ENCODE measurements around the gene XPR1.

XPR1 gene

GRCh38 chr1:180928331-180929230, 296.8 kb downstream of the XPR1 start:
- peaks cover 0 to 17% (median 16%) of the 10 kb centered on the region in 5 donors for H3K36me3 ChIP-seq (ENCODE audit: control insufficient read depth in 5 of 5, insufficient read depth in 5 of 5, low read length in 5 of 5)
- no peak overlapping the region for H3K27ac ChIP-seq (ENCODE audit: low read depth, low read length)
- H3K4me1 ChIP-seq (ENCODE audit: control insufficient read depth in 5 of 5, insufficient read depth in 5 of 5, low read length in 5 of 5), result peaks cover 12 to 55% (median 51%) of the 10 kb centered on the region in 5 donors
- H3K4me3 ChIP-seq (ENCODE audit: low read depth in 1 of 5, low read length in 5 of 5), result no peak overlapping the region
- H3K9me3 ChIP-seq (ENCODE audit: control insufficient read depth in 5 of 5, low read length in 5 of 5), result no peaks in the 10 kb centered on the region
- H3K9ac ChIP-seq (ENCODE audit: low read length in 5 of 5), result no peak overlapping the region
- no peaks in the 10 kb centered on the region for H3K27me3 ChIP-seq (ENCODE audit: control insufficient read depth in 5 of 5, insufficient read depth in 4 of 5, low read length in 5 of 5)

DNA sequence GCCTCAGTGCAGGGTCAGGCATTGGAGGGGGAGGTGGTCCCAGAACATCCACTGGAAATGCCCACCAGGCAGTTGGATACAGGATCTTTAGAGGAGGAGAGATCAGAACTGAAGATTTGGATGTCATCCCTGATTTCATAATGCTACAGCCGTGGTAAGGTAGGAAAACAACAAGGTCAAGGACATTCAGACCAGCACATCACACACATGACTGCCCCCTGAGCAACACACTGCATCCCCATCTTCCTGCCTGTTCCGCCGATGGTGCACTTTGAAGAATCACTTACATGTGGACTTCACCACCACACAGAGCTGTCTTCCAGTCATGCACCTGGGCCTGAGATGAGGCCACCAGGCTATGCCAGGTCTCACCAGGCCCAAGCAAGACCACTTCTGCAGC, 297.6 kb downstream of the XPR1 start:
- H3K27me3 ChIP-seq (ENCODE audit: control insufficient read depth in 5 of 5, insufficient read depth in 4 of 5, low read length in 5 of 5), result no peaks in the 10 kb centered on the region
- no peak overlapping the region for H3K9ac ChIP-seq (ENCODE audit: low read length in 5 of 5)
- H3K9me3 ChIP-seq (ENCODE audit: control insufficient read depth in 5 of 5, low read length in 5 of 5), result no peaks in the 10 kb centered on the region
- H3K4me1 ChIP-seq (ENCODE audit: control insufficient read depth in 5 of 5, insufficient read depth in 5 of 5, low read length in 5 of 5), result peaks cover 12 to 49% (median 48%) of the 10 kb centered on the region in 5 donors
- no peak overlapping the region for H3K4me3 ChIP-seq (ENCODE audit: low read depth in 1 of 5, low read length in 5 of 5)
- H3K36me3 ChIP-seq (ENCODE audit: control insufficient read depth in 5 of 5, insufficient read depth in 5 of 5, low read length in 5 of 5), result peaks cover 0 to 17% (median 16%) of the 10 kb centered on the region in 5 donors
- no peak overlapping the region for H3K27ac ChIP-seq (ENCODE audit: low read depth, low read length)

DNA sequence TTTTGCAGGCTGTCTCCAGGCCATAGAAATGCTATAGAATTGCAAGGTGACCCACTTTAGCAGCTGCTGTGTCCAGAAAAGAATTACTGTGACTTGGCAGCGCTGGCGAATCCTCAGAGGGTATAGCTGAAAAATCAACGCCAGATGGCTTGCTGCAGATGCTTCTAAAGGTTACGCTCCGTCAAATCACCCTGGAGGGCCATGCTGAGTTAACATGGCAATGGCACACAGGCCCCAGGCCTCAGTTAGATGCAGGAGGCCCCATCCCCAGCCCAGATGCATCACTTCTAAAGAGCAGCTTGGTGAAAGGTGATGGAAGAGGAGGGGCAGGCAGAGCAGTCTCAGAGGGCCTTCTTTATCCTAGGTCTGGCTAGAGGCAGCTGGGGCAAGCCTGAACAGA, 298.9 kb downstream of the XPR1 start:
- peaks cover 8 to 42% (median 39%) of the 10 kb centered on the region in 5 donors for H3K4me1 ChIP-seq (ENCODE audit: control insufficient read depth in 5 of 5, insufficient read depth in 5 of 5, low read length in 5 of 5)
- H3K9me3 ChIP-seq (ENCODE audit: control insufficient read depth in 5 of 5, low read length in 5 of 5), result no peaks in the 10 kb centered on the region
- no peak overlapping the region for H3K9ac ChIP-seq (ENCODE audit: low read length in 5 of 5)
- no peaks in the 10 kb centered on the region for H3K27me3 ChIP-seq (ENCODE audit: control insufficient read depth in 5 of 5, insufficient read depth in 4 of 5, low read length in 5 of 5)
- H3K27ac ChIP-seq (ENCODE audit: low read depth, low read length), result no peak overlapping the region
- no peak overlapping the region for H3K4me3 ChIP-seq (ENCODE audit: low read depth in 1 of 5, low read length in 5 of 5)
- H3K36me3 ChIP-seq (ENCODE audit: control insufficient read depth in 5 of 5, insufficient read depth in 5 of 5, low read length in 5 of 5), result peaks cover 0 to 30% (median 19%) of the 10 kb centered on the region in 5 donors

- peak overlapping the region; percentile 23 for H3K27ac ChIP-seq (ENCODE audit: low read depth, low read length)
- no peak overlapping the region for H3K9ac ChIP-seq (ENCODE audit: low read length in 5 of 5)
- no peaks in the 10 kb centered on the region for H3K9me3 ChIP-seq (ENCODE audit: control insufficient read depth in 5 of 5, low read length in 5 of 5)
- peaks cover 5 to 33% (median 30%) of the 10 kb centered on the region in 5 donors for H3K4me1 ChIP-seq (ENCODE audit: control insufficient read depth in 5 of 5, insufficient read depth in 5 of 5, low read length in 5 of 5)
- H3K27me3 ChIP-seq (ENCODE audit: control insufficient read depth in 5 of 5, insufficient read depth in 4 of 5, low read length in 5 of 5), result no peaks in the 10 kb centered on the region
- no peak overlapping the region for H3K4me3 ChIP-seq (ENCODE audit: low read depth in 1 of 5, low read length in 5 of 5)
- peaks cover 0 to 38% (median 25%) of the 10 kb centered on the region in 5 donors for H3K36me3 ChIP-seq (ENCODE audit: control insufficient read depth in 5 of 5, insufficient read depth in 5 of 5, low read length in 5 of 5)
These were observed 299.7 kb downstream of the XPR1 start for GRCh38 chr1:180931529-180931928.

DNA sequence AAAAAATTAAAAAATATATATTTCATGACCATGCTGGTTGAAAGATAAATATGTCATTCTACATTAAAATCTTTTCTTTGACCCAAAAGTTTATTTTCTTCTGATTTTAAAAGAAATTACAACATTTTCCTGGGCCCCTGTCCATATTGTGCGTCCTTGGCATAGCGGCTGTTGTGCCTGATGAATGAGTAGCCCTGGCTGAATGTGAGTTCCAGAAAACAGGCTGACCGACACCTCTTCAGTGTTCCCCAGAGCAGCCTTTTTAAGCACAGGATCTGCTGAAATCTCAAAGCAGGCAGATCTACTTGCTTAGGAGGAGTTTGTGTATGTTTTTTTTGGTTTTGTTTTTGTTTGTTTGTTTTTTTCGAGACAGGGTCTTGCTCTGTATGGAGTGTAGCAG, 300.6 kb downstream of the XPR1 start:
- Histone ChIP-seq H3K9me3 (ENCODE audit: control insufficient read depth in 5 of 5, low read length in 5 of 5) (no peaks in the 10 kb centered on the region), H3K27ac (ENCODE audit: low read depth, low read length) (peak overlapping the region; percentile 23), H3K4me3 (ENCODE audit: low read depth in 1 of 5, low read length in 5 of 5) (no peak overlapping the region), H3K9ac (ENCODE audit: low read length in 5 of 5) (peak overlapping the region in 1 of 5 donors; percentile 38), H3K27me3 (ENCODE audit: control insufficient read depth in 5 of 5, insufficient read depth in 4 of 5, low read length in 5 of 5) (no peaks in the 10 kb centered on the region), H3K4me1 (ENCODE audit: control insufficient read depth in 5 of 5, insufficient read depth in 5 of 5, low read length in 5 of 5) (peaks cover 2 to 26% (median 23%) of the 10 kb centered on the region in 5 donors), H3K36me3 (ENCODE audit: control insufficient read depth in 5 of 5, insufficient read depth in 5 of 5, low read length in 5 of 5) (peaks cover 0 to 47% (median 33%) of the 10 kb centered on the region in 5 donors)

DNA sequence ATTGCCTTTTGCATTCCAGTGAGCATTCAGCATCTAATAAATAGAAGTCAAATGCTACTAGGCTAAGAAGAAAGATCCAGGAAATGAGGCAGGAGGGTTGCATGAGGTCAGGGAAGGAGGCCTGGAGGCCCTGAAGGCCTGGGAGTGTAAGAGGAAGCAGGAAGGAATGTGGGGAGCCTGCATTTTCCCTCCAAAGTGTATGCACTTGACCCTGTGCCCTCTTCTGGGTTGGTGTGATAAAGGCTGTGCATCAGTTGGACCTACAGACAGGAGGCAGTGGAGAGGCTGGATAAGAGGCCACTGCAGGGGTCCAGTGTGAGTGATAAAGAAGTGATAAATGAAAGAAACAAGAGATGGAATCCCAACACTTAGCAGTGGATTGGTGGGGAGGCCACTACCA, 301.3 kb downstream of the XPR1 start:
- Histone ChIP-seq H3K36me3 (ENCODE audit: control insufficient read depth in 5 of 5, insufficient read depth in 5 of 5, low read length in 5 of 5) (peaks cover 0 to 49% (median 34%) of the 10 kb centered on the region in 5 donors), H3K9me3 (ENCODE audit: control insufficient read depth in 5 of 5, low read length in 5 of 5) (no peaks in the 10 kb centered on the region), H3K27ac (ENCODE audit: low read depth, low read length) (no peak overlapping the region), H3K9ac (ENCODE audit: low read length in 5 of 5) (peak overlapping the region in 1 of 5 donors; percentile 11), H3K4me3 (ENCODE audit: low read depth in 1 of 5, low read length in 5 of 5) (no peak overlapping the region), H3K27me3 (ENCODE audit: control insufficient read depth in 5 of 5, insufficient read depth in 4 of 5, low read length in 5 of 5) (no peaks in the 10 kb centered on the region), H3K4me1 (ENCODE audit: control insufficient read depth in 5 of 5, insufficient read depth in 5 of 5, low read length in 5 of 5) (peaks cover 2 to 26% (median 23%) of the 10 kb centered on the region in 5 donors)

DNA sequence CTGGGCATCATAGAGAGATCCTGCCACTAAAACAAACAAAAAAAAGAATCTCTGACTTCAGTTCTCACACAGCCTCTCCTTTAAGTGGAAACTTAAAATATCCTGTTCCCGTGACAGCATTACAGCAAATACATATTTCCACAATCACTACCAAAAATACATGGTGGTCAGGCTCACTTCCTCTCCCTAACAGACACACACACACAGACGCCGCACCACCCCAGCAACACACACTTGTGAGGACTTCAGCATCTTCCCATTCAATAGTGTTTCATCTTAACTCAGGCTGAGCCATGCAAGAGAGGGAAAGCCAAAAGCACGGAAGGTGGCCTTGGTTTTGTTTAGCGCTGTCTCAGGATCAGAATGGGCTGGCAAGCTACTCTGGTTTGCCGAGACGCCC, 302.7 kb downstream of the XPR1 start:
- Histone ChIP-seq H3K4me1 (ENCODE audit: control insufficient read depth in 5 of 5, insufficient read depth in 5 of 5, low read length in 5 of 5) (peaks cover 2 to 26% (median 23%) of the 10 kb centered on the region in 5 donors), H3K4me3 (ENCODE audit: low read depth in 1 of 5, low read length in 5 of 5) (no peak overlapping the region), H3K27me3 (ENCODE audit: control insufficient read depth in 5 of 5, insufficient read depth in 4 of 5, low read length in 5 of 5) (no peaks in the 10 kb centered on the region), H3K9ac (ENCODE audit: low read length in 5 of 5) (no peak overlapping the region), H3K36me3 (ENCODE audit: control insufficient read depth in 5 of 5, insufficient read depth in 5 of 5, low read length in 5 of 5) (peaks cover 0 to 45% (median 28%) of the 10 kb centered on the region in 5 donors), H3K9me3 (ENCODE audit: control insufficient read depth in 5 of 5, low read length in 5 of 5) (no peaks in the 10 kb centered on the region), H3K27ac (ENCODE audit: low read depth, low read length) (no peak overlapping the region)

DNA sequence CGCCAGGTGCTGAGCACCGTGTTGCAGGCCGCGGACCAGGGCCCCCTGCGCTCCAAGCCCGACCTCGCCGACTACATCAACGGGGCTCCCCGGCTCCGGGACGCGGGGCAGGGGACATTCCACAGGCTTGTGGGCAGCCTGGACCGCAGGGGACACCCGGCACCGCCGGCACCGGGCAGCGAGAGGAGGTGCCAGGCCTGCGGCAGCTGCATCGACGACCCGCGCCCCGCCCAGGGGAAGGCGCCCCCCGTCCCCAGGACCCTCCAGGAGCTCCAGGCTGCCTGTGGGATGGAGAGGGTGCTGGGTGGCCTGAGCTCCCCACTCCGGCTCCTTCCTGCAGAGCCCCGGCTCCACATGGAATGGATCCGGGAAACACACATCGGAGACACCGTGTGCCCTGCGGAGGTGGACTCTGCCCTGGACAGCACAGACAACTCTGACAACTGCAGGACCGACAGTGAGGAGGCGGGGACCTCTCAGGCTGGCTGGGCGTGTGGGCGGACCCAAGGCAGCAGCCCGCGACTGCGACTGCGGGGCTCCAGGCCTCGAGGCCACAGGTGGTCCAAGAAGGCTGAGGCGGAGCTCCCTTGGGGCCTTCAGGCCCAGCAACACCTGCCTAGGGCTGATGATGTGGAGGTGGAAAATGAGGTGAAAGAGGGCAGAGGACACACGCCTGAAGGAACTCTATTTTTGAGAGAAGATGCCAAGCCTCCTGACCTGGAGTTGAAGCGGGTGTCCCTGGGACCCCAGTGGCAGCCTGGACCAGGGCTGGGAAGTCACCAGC, 303.7 kb downstream of the XPR1 start:
- Histone ChIP-seq H3K36me3 (ENCODE audit: control insufficient read depth in 5 of 5, insufficient read depth in 5 of 5, low read length in 5 of 5) (peaks cover 0 to 41% (median 23%) of the 10 kb centered on the region in 5 donors), H3K9ac (ENCODE audit: low read length in 5 of 5) (no peak overlapping the region), H3K4me3 (ENCODE audit: low read depth in 1 of 5, low read length in 5 of 5) (no peak overlapping the region), H3K4me1 (ENCODE audit: control insufficient read depth in 5 of 5, insufficient read depth in 5 of 5, low read length in 5 of 5) (peaks cover 2 to 26% (median 23%) of the 10 kb centered on the region in 5 donors), H3K27ac (ENCODE audit: low read depth, low read length) (no peak overlapping the region), H3K9me3 (ENCODE audit: control insufficient read depth in 5 of 5, low read length in 5 of 5) (no peaks in the 10 kb centered on the region), H3K27me3 (ENCODE audit: control insufficient read depth in 5 of 5, insufficient read depth in 4 of 5, low read length in 5 of 5) (no peaks in the 10 kb centered on the region)

DNA sequence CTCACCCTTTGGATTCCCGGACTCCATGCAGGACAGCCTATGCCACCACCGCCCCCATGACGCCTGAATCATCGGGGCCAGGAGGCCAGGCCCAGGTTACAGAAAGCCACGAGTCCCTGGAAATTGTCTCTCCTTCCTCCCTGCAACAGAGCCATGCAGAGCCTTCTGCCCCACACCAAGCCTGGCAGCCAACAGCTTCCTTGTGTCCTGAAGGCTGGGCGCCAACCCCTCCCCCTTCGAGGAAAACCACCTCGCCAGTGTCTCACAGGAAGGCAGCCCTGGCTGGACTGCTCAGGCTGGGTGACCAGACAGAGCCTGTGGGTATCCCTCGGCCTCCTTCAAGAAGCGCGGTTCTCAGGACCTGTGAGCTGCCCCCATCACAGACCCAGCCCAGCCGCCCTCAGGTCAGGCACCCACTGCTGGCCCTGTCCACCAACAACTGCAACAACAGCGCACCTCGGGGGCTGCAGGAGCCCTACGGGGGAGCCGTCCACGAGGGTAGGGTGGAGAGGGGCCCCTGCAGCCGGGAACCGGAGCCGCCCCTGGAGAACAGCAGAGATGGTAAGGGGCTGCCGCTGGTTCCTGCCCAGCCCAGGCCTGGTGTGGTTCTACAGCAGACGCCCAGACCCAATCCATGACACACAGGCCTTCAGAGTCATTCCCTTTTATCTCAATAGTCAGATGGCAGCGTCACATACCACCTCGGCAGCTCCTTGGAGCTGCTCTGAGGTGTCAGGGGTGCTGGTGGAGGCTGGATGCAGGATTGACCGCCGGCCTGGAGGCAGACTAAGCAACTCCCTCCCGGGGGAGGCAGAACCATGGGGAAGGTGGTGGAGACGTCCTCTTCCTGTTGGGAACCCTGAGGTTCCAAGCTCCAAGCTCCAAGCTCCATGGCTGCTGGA, 304.5 kb downstream of the XPR1 start:
- H3K27me3 ChIP-seq (ENCODE audit: control insufficient read depth in 5 of 5, insufficient read depth in 4 of 5, low read length in 5 of 5), result no peaks in the 10 kb centered on the region
- H3K9ac ChIP-seq (ENCODE audit: low read length in 5 of 5), result no peak overlapping the region
- no peak overlapping the region for H3K4me3 ChIP-seq (ENCODE audit: low read depth in 1 of 5, low read length in 5 of 5)
- peaks cover 0 to 42% (median 25%) of the 10 kb centered on the region in 5 donors for H3K36me3 ChIP-seq (ENCODE audit: control insufficient read depth in 5 of 5, insufficient read depth in 5 of 5, low read length in 5 of 5)
- no peak overlapping the region for H3K27ac ChIP-seq (ENCODE audit: low read depth, low read length)
- H3K4me1 ChIP-seq (ENCODE audit: control insufficient read depth in 5 of 5, insufficient read depth in 5 of 5, low read length in 5 of 5), result peaks cover 2 to 19% (median 17%) of the 10 kb centered on the region in 5 donors
- H3K9me3 ChIP-seq (ENCODE audit: control insufficient read depth in 5 of 5, low read length in 5 of 5), result no peaks in the 10 kb centered on the region

Data from subcutaneous abdominal adipose tissue (tissue), 5 donors.